ENCODE results near the gene IARS2. TPM values are rescaled to one million over a fixed set of nuclear protein-coding genes. Genes with fewer than 3 reads are reported as not detected.

Gene IARS2
- total and polyA plus RNA-seq, 9 donors = 35.3 to 52.9 (median 43.0) TPM

DNA sequence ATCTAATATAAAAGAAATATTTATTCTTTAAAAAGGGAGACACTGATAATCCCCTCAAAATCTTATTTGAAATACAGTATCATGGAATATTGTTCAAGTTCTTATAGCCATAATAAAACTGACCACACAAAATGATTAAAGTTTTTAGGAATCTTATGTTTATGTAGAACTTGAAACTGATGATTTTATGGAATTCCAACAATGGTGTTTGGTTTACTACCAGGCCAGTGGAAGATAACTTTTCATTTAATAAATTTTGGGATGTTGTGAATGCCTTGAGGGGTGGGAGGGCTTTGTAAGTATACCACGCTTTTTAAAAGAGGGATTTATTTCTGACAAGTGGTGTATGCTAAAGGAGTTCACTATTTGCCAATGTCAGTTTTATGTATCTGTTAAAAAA is 90.6 kb downstream of the IARS2 start:
- DNase-seq = no peak
- H3K9me3 ChIP-seq = no peaks in the 10 kb centered on the region
- H3K4me3 ChIP-seq = no peak overlapping the region
- WGBS, 3 donors = 8 to 40% (median 9%) methylated on average over 1 of the region's 1 CpG
- H3K27me3 ChIP-seq = no peaks in the 10 kb centered on the region
- H3K27ac ChIP-seq = no peak overlapping the region
- TF ChIP-seq EP300 (IDR thresholded peaks at IDR 0.05) = no peak
- TF ChIP-seq, protein P1, sequence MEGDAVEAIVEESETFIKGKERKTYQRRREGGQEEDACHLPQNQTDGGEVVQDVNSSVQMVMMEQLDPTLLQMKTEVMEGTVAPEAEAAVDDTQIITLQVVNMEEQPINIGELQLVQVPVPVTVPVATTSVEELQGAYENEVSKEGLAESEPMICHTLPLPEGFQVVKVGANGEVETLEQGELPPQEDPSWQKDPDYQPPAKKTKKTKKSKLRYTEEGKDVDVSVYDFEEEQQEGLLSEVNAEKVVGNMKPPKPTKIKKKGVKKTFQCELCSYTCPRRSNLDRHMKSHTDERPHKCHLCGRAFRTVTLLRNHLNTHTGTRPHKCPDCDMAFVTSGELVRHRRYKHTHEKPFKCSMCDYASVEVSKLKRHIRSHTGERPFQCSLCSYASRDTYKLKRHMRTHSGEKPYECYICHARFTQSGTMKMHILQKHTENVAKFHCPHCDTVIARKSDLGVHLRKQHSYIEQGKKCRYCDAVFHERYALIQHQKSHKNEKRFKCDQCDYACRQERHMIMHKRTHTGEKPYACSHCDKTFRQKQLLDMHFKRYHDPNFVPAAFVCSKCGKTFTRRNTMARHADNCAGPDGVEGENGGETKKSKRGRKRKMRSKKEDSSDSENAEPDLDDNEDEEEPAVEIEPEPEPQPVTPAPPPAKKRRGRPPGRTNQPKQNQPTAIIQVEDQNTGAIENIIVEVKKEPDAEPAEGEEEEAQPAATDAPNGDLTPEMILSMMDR (IDR thresholded peaks at IDR 0.05) = no peak
- no peak for TF ChIP-seq POLR2A (IDR thresholded peaks at IDR 0.05)
- no peaks in the 10 kb centered on the region for H3K4me1 ChIP-seq (ENCODE audit: insufficient read depth)
- no peaks in the 10 kb centered on the region for H3K36me3 ChIP-seq
- intact Hi-C loops (cut with DNase I) = no loop called here

DNA sequence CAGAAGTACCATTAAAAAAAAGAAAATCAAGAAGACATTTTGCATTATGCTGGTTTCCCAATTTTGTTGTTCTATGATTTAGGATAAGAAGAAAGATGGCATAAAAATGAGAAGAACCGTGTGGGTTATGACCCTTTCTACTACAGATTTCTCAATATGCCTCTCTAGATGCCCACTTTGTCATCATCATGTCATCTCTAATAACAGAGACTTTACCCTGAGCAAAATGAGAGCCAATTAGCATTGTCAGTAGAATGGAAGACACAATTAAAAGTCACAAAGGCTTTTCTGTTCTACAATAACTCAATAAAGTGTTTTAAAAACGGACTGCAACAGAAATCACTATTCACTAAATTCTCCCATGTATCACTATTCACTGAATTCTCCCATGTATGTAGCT is 92.8 kb downstream of the IARS2 start:
- no peaks in the 10 kb centered on the region for H3K27me3 ChIP-seq
- DNase-seq = no peak
- no peaks in the 10 kb centered on the region for H3K36me3 ChIP-seq
- H3K4me3 ChIP-seq = no peak overlapping the region
- no peaks in the 10 kb centered on the region for H3K9me3 ChIP-seq
- no peak overlapping the region for H3K27ac ChIP-seq
- 94 to 99% (median 98%) methylated on average over 2 of the region's 2 CpGs for WGBS, 3 donors
- TF ChIP-seq EP300 (IDR thresholded peaks at IDR 0.05) = no peak
- TF ChIP-seq, protein P1 (IDR thresholded peaks at IDR 0.05) = no peak
- no peak for TF ChIP-seq POLR2A (IDR thresholded peaks at IDR 0.05)
- H3K4me1 ChIP-seq (ENCODE audit: insufficient read depth) = no peaks in the 10 kb centered on the region
- intact Hi-C loops (cut with DNase I) = no loop called here

DNA sequence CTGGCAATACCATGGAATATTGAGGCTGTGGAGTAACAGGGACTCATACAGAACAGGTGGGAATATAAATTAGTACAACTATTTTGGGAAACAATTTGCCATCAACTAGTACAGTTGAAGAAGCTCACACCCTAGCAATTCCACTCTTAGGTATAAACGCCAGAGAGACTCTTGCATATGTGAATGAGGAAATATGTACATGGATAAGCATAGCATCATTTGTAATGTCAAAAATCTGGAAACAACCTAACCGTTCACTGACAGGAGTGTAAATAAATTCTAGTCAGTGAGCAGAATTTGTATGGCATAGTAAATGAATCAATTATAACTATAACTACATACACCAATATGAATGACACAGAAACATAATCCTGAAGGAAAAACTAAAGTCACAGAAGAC is 94.6 kb downstream of the IARS2 start:
- no peaks in the 10 kb centered on the region for H3K9me3 ChIP-seq
- H3K27ac ChIP-seq = no peak overlapping the region
- TF ChIP-seq, protein P1 (IDR thresholded peaks at IDR 0.05) = no peak
- no peak overlapping the region for H3K4me3 ChIP-seq
- H3K4me1 ChIP-seq (ENCODE audit: insufficient read depth) = no peaks in the 10 kb centered on the region
- intact Hi-C loops (cut with DNase I) = no loop called here
- WGBS, 3 donors = 86 to 94% (median 91%) methylated on average over 2 of the region's 2 CpGs
- H3K27me3 ChIP-seq = no peaks in the 10 kb centered on the region
- DNase-seq = no peak
- H3K36me3 ChIP-seq = no peaks in the 10 kb centered on the region

DNA sequence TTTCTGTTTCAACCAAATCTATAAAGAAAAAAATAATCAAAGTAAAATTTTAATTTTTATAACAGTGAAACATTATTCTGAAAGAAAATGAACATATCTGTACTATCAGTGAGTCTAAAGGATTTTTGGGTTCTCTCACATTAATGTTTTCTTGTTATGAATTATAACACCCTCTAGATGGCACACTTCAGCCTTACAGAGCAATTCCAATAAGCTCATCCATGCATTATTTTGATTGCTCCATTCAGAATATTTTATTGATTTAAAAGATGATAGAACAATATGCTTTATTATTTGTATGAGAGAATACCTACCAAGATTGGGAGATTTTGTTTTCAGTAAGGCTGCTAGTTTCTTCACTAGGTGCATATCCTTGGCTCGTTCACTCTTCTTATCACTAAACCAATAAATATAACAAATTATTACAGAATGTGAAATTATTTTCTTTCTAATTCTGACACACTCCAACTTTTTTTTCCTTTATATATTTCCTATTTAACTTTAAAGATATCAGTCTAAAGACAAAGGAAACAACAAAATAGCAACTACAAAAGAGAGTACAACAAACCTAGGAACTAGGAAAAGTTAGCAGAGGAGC is 95.9 kb downstream of the IARS2 start:
- intact Hi-C loops (cut with DNase I) = no loop called here
- no peaks in the 10 kb centered on the region for H3K36me3 ChIP-seq

More for the DNA sequence above, 95.9 kb downstream of the IARS2 start:
- DNase-seq = no peak
- no peaks in the 10 kb centered on the region for H3K4me1 ChIP-seq (ENCODE audit: insufficient read depth)
- no peaks in the 10 kb centered on the region for H3K27me3 ChIP-seq
- no peaks in the 10 kb centered on the region for H3K9me3 ChIP-seq
- no peak for TF ChIP-seq EP300 (IDR thresholded peaks at IDR 0.05)
- no peak for TF ChIP-seq POLR2A (IDR thresholded peaks at IDR 0.05)
- TF ChIP-seq, protein P1 (IDR thresholded peaks at IDR 0.05) = no peak
- H3K4me3 ChIP-seq = no peak overlapping the region
- WGBS, 3 donors = 89 to 96% (median 90%) methylated on average over 1 of the region's 1 CpG
- H3K27ac ChIP-seq = no peak overlapping the region
